Immature natural killer cell (primary cell): ENCODE results near the gene HIBCH. TPM values are rescaled to one million over a fixed set of nuclear protein-coding genes. Genes with fewer than 3 reads are reported as not detected.
A peak's percentile ranks its signal among the peaks of the same experiment; 100 is the strongest.
"Not testable (repeated sequence)": the region's sequence is repeated elsewhere in the genome, so short reads cannot be mapped to it uniquely, and the experiment has no call there.

ENCODE experiments used
- DNase-seq, 3 donors: peaks; one replicate each; pipeline ENCODE4 v3.0.0; 2022; ENCODE audit warnings: mixed read lengths in 1 of 3
- H3K27ac Mint-ChIP-seq, 6 donors: one replicate each; pipeline ENCODE4 v1.8.0; 2020; ENCODE audit warnings: mixed read lengths in 6 of 6, mild to moderate bottlenecking in 5 of 6, inconsistent platforms in 4 of 6, moderate library complexity in 3 of 6
- H3K27me3 Mint-ChIP-seq, 3 donors: one replicate each; pipeline ENCODE4 v1.8.0; 2020 to 2021; ENCODE audit warnings: low read depth in 3 of 3, mild to moderate bottlenecking in 3 of 3, mixed read lengths in 3 of 3, moderate library complexity in 3 of 3, inconsistent platforms in 1 of 3
- H3K36me3 Mint-ChIP-seq, 3 donors: one replicate each; pipeline ENCODE4 v1.8.0; 2020; ENCODE audit warnings: mixed read lengths in 3 of 3, inconsistent platforms in 2 of 3, mild to moderate bottlenecking in 2 of 3
- H3K4me1 Mint-ChIP-seq, 2 donors: one replicate each; pipeline ENCODE4 v1.8.0; 2020; ENCODE audit warnings: inconsistent platforms in 2 of 2, mild to moderate bottlenecking in 2 of 2, mixed read lengths in 2 of 2, moderate library complexity in 1 of 2
- H3K4me3 Mint-ChIP-seq, 5 donors: one replicate each; pipeline ENCODE4 v1.8.0; 2020; ENCODE audit warnings: mild to moderate bottlenecking in 5 of 5, mixed read lengths in 5 of 5, inconsistent platforms in 3 of 5, moderate library complexity in 3 of 5
- H3K9me3 Mint-ChIP-seq, 6 donors: one replicate each; pipeline ENCODE4 v1.8.0; 2020; ENCODE audit warnings: mild to moderate bottlenecking in 6 of 6, mixed read lengths in 6 of 6, inconsistent platforms in 4 of 6, moderate library complexity in 3 of 6
- polyA plus RNA-seq, 3 donors: library from polyadenylated mRNA; unstranded; fragments of 300-500 nt; fragmentation: Illumina TruSeq; gene quantifications; one replicate each; pipeline ENCODE4 v1.2.3, GENCODE V29; 2021

The HIBCH gene, protein sequence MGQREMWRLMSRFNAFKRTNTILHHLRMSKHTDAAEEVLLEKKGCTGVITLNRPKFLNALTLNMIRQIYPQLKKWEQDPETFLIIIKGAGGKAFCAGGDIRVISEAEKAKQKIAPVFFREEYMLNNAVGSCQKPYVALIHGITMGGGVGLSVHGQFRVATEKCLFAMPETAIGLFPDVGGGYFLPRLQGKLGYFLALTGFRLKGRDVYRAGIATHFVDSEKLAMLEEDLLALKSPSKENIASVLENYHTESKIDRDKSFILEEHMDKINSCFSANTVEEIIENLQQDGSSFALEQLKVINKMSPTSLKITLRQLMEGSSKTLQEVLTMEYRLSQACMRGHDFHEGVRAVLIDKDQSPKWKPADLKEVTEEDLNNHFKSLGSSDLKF
- 10 to 100 TPM; 15.2 to 26.8 (median 21.4) TPM for polyA plus RNA-seq

- Mint-ChIP-seq H3K36me3 (peaks cover 0 to 3% (median 0%) of the 10 kb centered on the region in 3 donors), H3K4me3 (peak within 1 kb of the TSS; percentile 94 to 100 (median 100)), H3K27me3 (peaks cover 0 to 4% (median 2%) of the 10 kb centered on the region in 3 donors), H3K9me3 (no peaks in the 10 kb centered on the region), H3K4me1 (peaks cover 35 to 54% of the 10 kb centered on the region in 2 donors), H3K27ac (peak within 1 kb of the TSS; percentile 94 to 99 (median 97))
- peak; percentile 73 to 76 (median 74) for DNase-seq
Observed at GRCh38 chr2:190319555-190320498, at the start of gene HIBCH. HIBCH (minus strand) TSS chr2:190319826; CDS start chr2:190319750, 76 bp downstream.

- no peaks in the 10 kb centered on the region for H3K27me3 Mint-ChIP-seq
- peaks cover 20 to 23% (median 20%) of the 10 kb centered on the region in 3 donors for H3K36me3 Mint-ChIP-seq
- H3K27ac Mint-ChIP-seq: no peak overlapping the region
- DNase-seq: no peak
- no peak overlapping the region for H3K4me3 Mint-ChIP-seq
- H3K4me1 Mint-ChIP-seq: peaks cover 1 to 4% of the 10 kb centered on the region in 2 donors
- no peaks in the 10 kb centered on the region for H3K9me3 Mint-ChIP-seq
Observed at GRCh38 chr2:190367091-190367490, 47.5 kb upstream of the HIBCH start.

DNA sequence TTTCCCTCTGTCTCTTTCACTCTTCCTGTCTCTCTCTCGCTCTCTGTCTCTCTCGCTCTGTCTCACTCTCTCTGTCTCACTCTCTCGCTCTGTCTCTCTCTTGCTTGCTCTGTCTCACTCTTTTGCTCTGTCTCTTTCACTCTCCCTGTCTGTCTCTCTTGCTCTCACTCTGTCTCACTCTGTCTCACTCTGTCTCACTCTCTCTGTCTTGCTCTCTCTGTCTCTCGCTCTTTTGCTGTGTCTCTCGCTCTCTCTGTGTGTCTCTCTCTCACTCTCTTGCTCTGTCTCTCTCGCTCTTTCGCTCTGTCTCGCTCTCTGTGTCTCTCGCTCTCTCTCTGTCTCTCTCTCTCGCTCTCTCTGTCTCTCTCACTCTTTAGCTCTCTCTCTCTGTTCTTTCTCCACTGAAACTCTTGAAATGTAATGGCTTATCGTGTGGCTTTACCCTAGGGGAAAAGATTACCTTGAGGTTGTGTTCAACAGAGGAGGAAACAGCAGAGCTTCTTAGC is 46.7 kb upstream of the HIBCH start:
- DNase-seq: no peak
- Mint-ChIP-seq H3K9me3 (no peaks in the 10 kb centered on the region), H3K4me1 (peaks cover 5 to 11% of the 10 kb centered on the region in 2 donors), H3K27ac (no peak overlapping the region), H3K4me3 (no peak overlapping the region), H3K36me3 (peaks cover 20 to 23% (median 23%) of the 10 kb centered on the region in 3 donors), H3K27me3 (no peaks in the 10 kb centered on the region)

- peaks cover 20 to 23% (median 23%) of the 10 kb centered on the region in 3 donors for H3K36me3 Mint-ChIP-seq
- no peak for DNase-seq
Observed at GRCh38 chr2:190365499-190366204, 46.0 kb upstream of the HIBCH start.

DNA sequence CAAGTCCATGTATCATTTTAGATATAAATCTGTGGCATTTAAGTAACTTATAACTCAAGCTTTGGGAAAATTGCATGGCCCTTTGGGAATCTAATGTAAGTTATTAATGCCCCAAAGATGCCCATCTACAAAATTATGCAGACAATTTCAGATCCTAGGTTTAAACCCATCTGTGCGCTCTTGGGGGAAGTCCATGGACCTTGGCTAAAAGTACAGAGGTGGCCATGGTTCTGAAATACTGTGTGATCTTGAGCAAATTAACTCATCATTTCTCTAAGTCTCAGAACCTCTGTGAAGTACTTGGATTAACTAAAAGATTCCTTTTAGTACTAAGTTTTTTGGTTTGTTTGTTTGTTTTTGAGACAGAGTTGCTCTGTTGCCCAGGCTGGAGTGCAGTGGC is 43.3 kb upstream of the HIBCH start:
- H3K9me3 Mint-ChIP-seq: no peaks in the 10 kb centered on the region
- H3K36me3 Mint-ChIP-seq: peaks cover 9 to 16% (median 12%) of the 10 kb centered on the region in 3 donors
- no peak for DNase-seq
- peaks cover 0 to 4% (median 2%) of the 10 kb centered on the region in 3 donors for H3K27me3 Mint-ChIP-seq
- H3K4me3 Mint-ChIP-seq: no peak overlapping the region
- no peak overlapping the region for H3K27ac Mint-ChIP-seq
- peaks cover 25 to 33% of the 10 kb centered on the region in 2 donors for H3K4me1 Mint-ChIP-seq

More at GRCh38 chr2:190365499-190366204, 46.0 kb upstream of the HIBCH start:
- Mint-ChIP-seq H3K4me1 (peaks cover 6 to 18% of the 10 kb centered on the region in 2 donors), H3K9me3 (no peaks in the 10 kb centered on the region), H3K27me3 (no peaks in the 10 kb centered on the region), H3K4me3 (no peak overlapping the region), H3K27ac (no peak overlapping the region)

GRCh38 chr2:190361572-190361971 is 41.9 kb upstream of the HIBCH start:
- H3K4me3 Mint-ChIP-seq: no peak overlapping the region
- H3K4me1 Mint-ChIP-seq: peaks cover 25 to 33% of the 10 kb centered on the region in 2 donors
- H3K36me3 Mint-ChIP-seq: peaks cover 6 to 11% (median 8%) of the 10 kb centered on the region in 3 donors
- H3K9me3 Mint-ChIP-seq: no peaks in the 10 kb centered on the region
- no peak overlapping the region for H3K27ac Mint-ChIP-seq
- H3K27me3 Mint-ChIP-seq: peaks cover 0 to 4% (median 2%) of the 10 kb centered on the region in 3 donors
- DNase-seq: no peak

DNA sequence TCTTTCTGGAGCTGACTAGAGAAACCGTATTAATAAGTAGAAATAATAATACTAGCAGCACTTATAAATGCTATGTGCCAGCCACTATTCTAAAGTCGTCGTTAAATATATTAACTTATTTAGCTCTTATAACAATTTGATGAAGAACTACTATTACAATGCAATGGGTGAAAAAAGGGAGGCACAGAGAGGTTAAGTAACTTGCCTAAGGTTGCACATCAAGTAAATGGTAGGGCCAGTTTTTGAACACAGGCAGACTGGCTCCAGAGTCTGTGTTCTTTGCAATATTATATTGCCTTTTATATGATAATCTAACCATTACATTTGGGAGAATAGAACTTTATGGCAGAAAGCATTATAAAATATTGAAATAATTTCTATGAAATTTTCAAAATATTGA is 41.3 kb upstream of the HIBCH start:
- Mint-ChIP-seq H3K27me3 (peaks cover 0 to 4% (median 2%) of the 10 kb centered on the region in 3 donors), H3K4me3 (peak overlapping the region in 4 of 5 donors; percentile 88 to 97 (median 94)), H3K4me1 (peaks cover 25 to 33% of the 10 kb centered on the region in 2 donors), H3K36me3 (peaks cover 6 to 11% (median 8%) of the 10 kb centered on the region in 3 donors), H3K9me3 (no peaks in the 10 kb centered on the region), H3K27ac (peak overlapping the region in 1 of 6 donors; percentile 91)
- no peak for DNase-seq

DNA sequence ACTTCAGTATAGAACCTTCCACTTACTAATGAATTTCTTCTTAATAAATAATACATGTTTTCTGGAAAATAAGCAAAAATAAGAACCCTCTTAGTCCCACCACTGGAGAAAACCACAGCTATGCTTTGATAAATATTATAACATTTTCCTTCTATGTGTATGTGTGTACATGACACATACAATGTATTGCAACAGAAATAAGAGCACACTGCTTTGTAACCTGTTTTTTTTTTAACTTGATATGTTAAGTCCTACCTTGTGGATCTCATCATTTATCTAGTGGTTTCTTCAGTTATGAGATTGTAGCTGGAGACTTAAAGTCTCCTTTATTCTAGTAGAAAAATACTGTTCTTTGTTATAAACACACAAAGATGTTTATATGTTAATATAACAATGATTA is 40.9 kb upstream of the HIBCH start:
- Mint-ChIP-seq H3K27me3 (peaks cover 0 to 4% (median 2%) of the 10 kb centered on the region in 3 donors), H3K9me3 (no peaks in the 10 kb centered on the region)

DNA sequence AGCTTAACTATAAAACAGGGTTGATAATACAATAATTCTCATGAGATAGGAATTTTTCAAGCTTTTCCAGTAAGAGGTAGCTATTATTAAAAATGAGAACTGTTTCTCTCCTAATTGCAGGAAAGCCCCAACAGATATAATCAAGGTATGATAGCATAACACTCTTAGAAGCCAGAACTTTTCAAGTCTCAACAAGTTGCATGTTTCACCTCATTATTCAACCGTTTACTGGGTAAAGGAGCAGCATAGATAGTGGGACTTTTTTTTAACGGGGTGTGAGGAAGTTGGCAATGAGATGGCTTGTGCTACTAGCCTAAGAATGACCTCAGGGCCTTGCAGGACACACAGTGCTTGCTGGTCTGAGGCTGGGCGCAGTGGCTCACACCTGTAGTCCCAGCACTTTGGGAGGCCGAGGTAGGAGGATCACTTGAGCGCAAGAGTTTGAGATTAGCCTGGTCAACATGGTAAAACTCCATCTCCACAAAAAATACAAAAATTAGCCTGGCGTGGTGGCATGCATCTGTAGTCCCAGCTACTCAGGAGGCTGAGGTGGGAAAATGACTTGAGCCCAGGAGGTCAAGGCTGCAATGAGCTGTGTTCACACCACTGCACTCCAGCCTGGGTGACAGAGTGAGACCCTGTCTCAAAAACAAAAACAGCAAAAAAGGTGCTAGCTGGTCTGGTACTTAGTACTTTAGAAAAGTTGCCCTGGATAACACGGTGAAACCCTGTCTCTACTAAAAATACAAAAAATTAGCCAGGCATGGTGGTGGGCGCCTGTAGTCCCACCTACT is 39.2 kb upstream of the HIBCH start:
- Mint-ChIP-seq H3K27ac (peak overlapping the region; percentile 91 to 96 (median 95)), H3K4me1 (peaks cover 26 to 38% of the 10 kb centered on the region in 2 donors), H3K4me3 (peak overlapping the region; percentile 38 to 97 (median 96))
- H3K9me3 Mint-ChIP-seq, H3K36me3 Mint-ChIP-seq, DNase-seq, H3K27me3 Mint-ChIP-seq: not testable (repeated sequence)

More for the DNA sequence above, 40.9 kb upstream of the HIBCH start:
- H3K27ac Mint-ChIP-seq: peak overlapping the region; percentile 13 to 96 (median 94)
- DNase-seq: no peak
- peak overlapping the region; percentile 88 to 97 (median 96) for H3K4me3 Mint-ChIP-seq
- peaks cover 25 to 33% of the 10 kb centered on the region in 2 donors for H3K4me1 Mint-ChIP-seq
- peaks cover 6 to 11% (median 8%) of the 10 kb centered on the region in 3 donors for H3K36me3 Mint-ChIP-seq

DNA sequence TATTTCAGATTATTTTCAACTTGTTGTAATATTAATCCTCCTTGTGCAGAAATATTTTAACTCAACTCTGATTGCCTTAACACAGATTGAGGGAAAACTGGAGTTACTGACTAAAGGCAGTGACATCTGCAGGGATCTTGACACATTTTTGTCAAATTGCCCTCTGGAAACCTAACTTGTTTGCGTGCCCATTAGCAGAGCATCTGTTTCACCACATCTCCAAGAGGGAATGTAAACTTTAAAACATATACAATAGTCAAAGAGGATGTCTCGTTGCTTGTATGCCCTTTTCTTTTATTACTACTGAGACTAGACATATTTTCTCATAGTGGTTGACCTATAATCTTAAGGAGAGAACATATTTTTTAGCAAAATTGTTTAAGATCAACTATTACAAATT is 38.0 kb upstream of the HIBCH start:
- no peak overlapping the region for H3K4me3 Mint-ChIP-seq
- H3K4me1 Mint-ChIP-seq: peaks cover 37 to 51% of the 10 kb centered on the region in 2 donors
- H3K36me3 Mint-ChIP-seq: peaks cover 0 to 5% (median 0%) of the 10 kb centered on the region in 3 donors
- peaks cover 0 to 4% (median 2%) of the 10 kb centered on the region in 3 donors for H3K27me3 Mint-ChIP-seq
- DNase-seq: no peak
- peak overlapping the region in 2 of 6 donors; percentile 34 to 45 for H3K27ac Mint-ChIP-seq
- H3K9me3 Mint-ChIP-seq: no peaks in the 10 kb centered on the region

- no peak overlapping the region for H3K27ac Mint-ChIP-seq
- no peak for DNase-seq
- H3K9me3 Mint-ChIP-seq: no peaks in the 10 kb centered on the region
- no peak overlapping the region for H3K4me3 Mint-ChIP-seq
- peaks cover 0 to 4% (median 2%) of the 10 kb centered on the region in 3 donors for H3K27me3 Mint-ChIP-seq
- H3K4me1 Mint-ChIP-seq: peaks cover 34 to 48% of the 10 kb centered on the region in 2 donors
- peaks cover 3 to 10% (median 5%) of the 10 kb centered on the region in 3 donors for H3K36me3 Mint-ChIP-seq
Observed at GRCh38 chr2:190355968-190356644, 36.5 kb upstream of the HIBCH start.
